Esophagus (tissue), 2 donors: ENCODE data around the gene KDM1B. TPM values are rescaled to one million over a fixed set of nuclear protein-coding genes. Genes with fewer than 3 reads are reported as not detected.
"Not testable (repeated sequence)": the region's sequence is repeated elsewhere in the genome, so short reads cannot be mapped to it uniquely, and the experiment has no call there.

Experiments
- H3K27ac ChIP-seq, 2 donors: one replicate each; pipeline ENCODE4 v1.5.1; 2013; ENCODE audit warnings: low read depth in 2 of 2, mild to moderate bottlenecking in 2 of 2, inconsistent platforms in 1 of 2, low read length in 1 of 2, moderate library complexity in 1 of 2
- H3K27me3 ChIP-seq, 2 donors: one replicate each; pipeline ENCODE4 v1.6.1; 2013; ENCODE audit warnings: low read length in 2 of 2, control low read depth in 1 of 2, mild to moderate bottlenecking in 1 of 2; ENCODE audit not compliant: insufficient read depth in 2 of 2, control insufficient read depth in 1 of 2
- H3K36me3 ChIP-seq, 2 donors: one replicate each; pipeline ENCODE4 v1.6.1; 2013; ENCODE audit warnings: low read length in 1 of 2; ENCODE audit not compliant: control insufficient read depth in 2 of 2, insufficient read depth in 2 of 2
- H3K4me1 ChIP-seq, 2 donors: one replicate each; pipeline ENCODE4 v1.6.1; 2013; ENCODE audit warnings: low read length in 1 of 2; ENCODE audit not compliant: control insufficient read depth in 2 of 2, insufficient read depth in 2 of 2
- H3K4me3 ChIP-seq, 2 donors: one replicate each; pipeline ENCODE4 v1.5.1; 2013; ENCODE audit warnings: low read length in 2 of 2, mild to moderate bottlenecking in 2 of 2, low read depth in 1 of 2, moderate library complexity in 1 of 2
- H3K9me3 ChIP-seq, 2 donors: one replicate each; pipeline ENCODE4 v1.6.1; 2013; ENCODE audit warnings: mild to moderate bottlenecking in 2 of 2, low read depth in 1 of 2, low read length in 1 of 2, moderate library complexity in 1 of 2; ENCODE audit not compliant: control insufficient read depth in 2 of 2, insufficient read depth in 1 of 2
- WGBS, 2 donors: extraction: QIAGEN DNeasy Blood & Tissue Kit; methylation state at CpG; one replicate each; pipeline ENCODE4 v1.1.7; 2013; 5-methylcytosine and 5-hydroxymethylcytosine counted together
- polyA plus RNA-seq, 2 donors: library from polyadenylated mRNA; stranded (reverse); fragments of 200-250 nt; gene quantifications; one replicate each; pipeline ENCODE4 v1.2.3, GENCODE V29; 2013
- donor health status: healthy with polysubstance abuse.
- donor health status: Bipolar disorder and iron deficiency.

Gene KDM1B
- polyA plus RNA-seq, 2 donors = 2.5 to 6.2 TPM

DNA sequence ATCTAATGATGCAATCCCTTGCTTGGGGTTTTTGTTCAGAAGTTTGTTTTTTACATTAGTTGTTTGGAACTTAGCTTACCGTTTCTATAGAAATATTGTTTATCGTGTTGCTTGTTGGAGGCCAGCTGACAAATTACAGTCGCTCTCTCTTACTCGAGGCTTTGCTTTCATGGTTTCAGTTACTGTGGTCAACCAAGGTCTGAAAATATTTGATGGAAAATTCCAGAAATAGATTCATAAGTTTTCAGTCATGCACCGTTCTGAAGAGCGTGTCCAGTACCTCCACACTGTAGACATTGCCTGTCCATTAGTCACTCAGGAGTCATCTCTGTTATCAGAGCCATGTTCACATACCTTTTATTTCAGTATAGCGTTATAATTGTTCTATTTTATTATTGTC, 61.2 kb downstream of the KDM1B start:
- H3K27ac ChIP-seq = no peak overlapping the region
- WGBS, 2 donors = 87 to 88% methylated on average over 7 of the region's 7 CpGs
- no peaks in the 10 kb centered on the region for H3K9me3 ChIP-seq
- no peaks in the 10 kb centered on the region for H3K27me3 ChIP-seq
- H3K4me1 ChIP-seq = no peaks in the 10 kb centered on the region
- no peak overlapping the region for H3K4me3 ChIP-seq
- peaks cover 5 to 8% of the 10 kb centered on the region in 2 donors for H3K36me3 ChIP-seq

DNA sequence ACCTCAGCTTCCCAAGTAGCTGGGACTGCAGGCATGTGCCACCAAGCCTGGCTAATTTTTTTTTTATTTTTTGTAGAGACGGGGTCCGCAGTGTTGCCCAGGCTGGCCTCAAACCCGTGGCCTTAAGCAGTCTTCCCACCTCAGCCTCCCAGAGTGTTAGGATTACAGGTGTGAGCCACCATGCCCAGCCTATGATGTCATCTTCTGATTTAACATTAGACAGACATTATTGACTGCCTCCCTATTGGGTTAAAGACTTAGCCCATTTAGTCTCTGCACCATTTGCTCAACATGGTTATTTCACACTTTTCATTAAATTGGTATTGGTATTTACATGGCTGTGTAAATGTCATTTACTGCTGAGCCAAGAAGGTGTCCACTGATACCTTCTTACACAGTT, 63.0 kb downstream of the KDM1B start:
- H3K4me1 ChIP-seq = no peaks in the 10 kb centered on the region
- no peaks in the 10 kb centered on the region for H3K27me3 ChIP-seq
- H3K27ac ChIP-seq = no peak overlapping the region
- H3K36me3 ChIP-seq = peaks cover 2 to 11% of the 10 kb centered on the region in 2 donors
- 88 to 97% methylated on average over 3 of the region's 3 CpGs for WGBS, 2 donors
- H3K4me3 ChIP-seq = no peak overlapping the region
- H3K9me3 ChIP-seq = no peaks in the 10 kb centered on the region

DNA sequence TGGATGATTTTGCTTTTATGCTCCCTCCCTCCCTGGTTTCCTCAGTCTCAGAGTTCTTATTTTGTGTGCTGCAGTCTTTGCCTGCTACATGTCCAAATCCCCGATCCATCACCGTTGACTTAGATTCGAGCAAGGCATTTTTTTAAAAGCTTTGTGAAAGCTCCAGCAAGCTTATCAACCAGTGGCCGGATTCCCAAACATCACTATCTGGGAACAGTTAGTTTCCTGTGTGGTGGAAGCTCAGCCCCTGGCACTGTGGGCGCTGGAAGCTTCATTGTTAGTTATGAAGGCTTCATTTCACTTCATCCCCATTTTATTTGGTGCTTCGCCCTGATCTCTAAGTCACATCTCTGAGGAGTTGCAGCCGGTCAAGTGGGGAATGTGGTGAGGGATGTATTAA, 64.4 kb downstream of the KDM1B start:
- Histone ChIP-seq H3K4me3 (no peak overlapping the region), H3K9me3 (no peaks in the 10 kb centered on the region), H3K36me3 (peaks cover 2 to 11% of the 10 kb centered on the region in 2 donors), H3K27me3 (no peaks in the 10 kb centered on the region), H3K4me1 (no peaks in the 10 kb centered on the region), H3K27ac (no peak overlapping the region)
- WGBS, 2 donors = 43 to 55% methylated on average over 7 of the region's 7 CpGs

DNA sequence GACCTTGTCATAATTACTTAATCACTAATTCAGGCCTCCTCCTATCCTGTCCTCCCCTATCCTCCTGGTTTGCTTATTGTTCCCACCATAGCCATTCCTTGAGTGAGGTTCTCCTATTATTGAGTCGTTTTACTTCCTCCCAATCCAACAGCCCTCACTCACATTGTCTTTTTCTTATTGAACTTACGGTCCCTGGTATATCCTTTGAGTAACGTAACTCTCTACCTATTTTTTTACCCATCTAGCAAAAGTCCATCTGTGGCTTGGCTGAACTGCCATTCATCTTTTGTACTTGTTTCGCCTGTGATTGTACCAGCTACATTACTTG, 66.0 kb downstream of the KDM1B start:
- Histone ChIP-seq H3K4me1 (no peaks in the 10 kb centered on the region), H3K4me3 (no peak overlapping the region), H3K36me3 (peaks cover 2 to 5% of the 10 kb centered on the region in 2 donors), H3K27ac (no peak overlapping the region), H3K9me3 (no peaks in the 10 kb centered on the region), H3K27me3 (no peaks in the 10 kb centered on the region)
- 94 to 96% methylated on average over 4 of the region's 4 CpGs for WGBS, 2 donors

DNA sequence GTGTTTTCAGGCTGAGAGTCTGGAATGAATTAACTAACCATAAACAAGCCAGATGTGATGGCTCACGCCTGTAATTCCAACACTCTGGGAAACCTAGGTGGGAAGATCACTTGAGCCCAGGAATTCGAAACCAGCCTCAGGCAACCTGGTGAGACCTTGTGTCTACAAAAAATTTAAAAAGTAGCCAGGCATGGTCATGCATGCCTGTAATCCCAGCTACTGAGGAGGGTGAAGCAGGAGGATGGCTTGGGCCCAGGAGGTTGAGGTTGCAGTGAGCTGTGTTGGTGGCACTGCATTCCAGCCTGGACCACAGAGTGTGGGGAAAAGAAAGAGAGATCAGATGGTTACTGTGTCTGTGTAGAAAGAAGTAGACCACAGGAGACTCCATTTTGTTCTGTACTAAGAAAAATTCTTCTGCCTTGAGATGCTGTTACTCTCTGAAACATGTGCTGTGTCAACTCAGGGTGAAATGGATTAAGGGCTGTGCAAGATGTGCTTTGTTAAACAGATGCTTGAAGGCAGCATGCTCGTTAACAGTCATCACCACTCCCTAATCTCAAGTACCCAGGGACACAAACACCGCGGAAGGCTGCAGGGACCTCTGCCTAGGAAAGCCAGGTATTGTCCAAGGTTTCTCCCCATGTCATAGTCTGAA, 71.4 kb downstream of the KDM1B start:
- peaks cover 0 to 13% of the 10 kb centered on the region in 2 donors for H3K36me3 ChIP-seq
- not testable (repeated sequence) for H3K4me1 ChIP-seq, H3K27me3 ChIP-seq, H3K27ac ChIP-seq, H3K4me3 ChIP-seq, H3K9me3 ChIP-seq
- 59 to 76% methylated on average over 5 of the region's 5 CpGs for WGBS, 2 donors

DNA sequence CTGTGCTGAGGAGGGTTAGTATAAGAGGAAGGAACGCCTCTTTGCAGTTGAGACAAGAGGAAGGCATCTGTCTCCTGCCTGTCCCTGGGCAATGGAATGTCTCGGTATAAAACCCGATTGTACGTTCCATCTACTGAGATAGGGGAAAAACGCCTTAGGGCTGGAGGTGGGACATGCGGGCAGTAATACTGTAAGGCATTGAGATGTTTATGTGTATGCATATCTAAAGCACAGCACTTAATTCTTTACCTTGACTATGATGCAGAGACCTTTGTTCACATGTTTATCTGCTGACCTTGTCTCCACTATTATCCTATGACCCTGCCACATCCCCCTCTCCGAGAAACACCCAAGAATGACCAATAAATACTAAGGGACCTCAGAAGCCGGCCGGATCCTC, 71.9 kb downstream of the KDM1B start:
- H3K27ac ChIP-seq, H3K27me3 ChIP-seq, H3K9me3 ChIP-seq, H3K4me1 ChIP-seq, H3K4me3 ChIP-seq: not testable (repeated sequence)
- peaks cover 0 to 10% of the 10 kb centered on the region in 2 donors for H3K36me3 ChIP-seq
- WGBS, 2 donors = 93 to 96% methylated on average over 9 of the region's 9 CpGs

DNA sequence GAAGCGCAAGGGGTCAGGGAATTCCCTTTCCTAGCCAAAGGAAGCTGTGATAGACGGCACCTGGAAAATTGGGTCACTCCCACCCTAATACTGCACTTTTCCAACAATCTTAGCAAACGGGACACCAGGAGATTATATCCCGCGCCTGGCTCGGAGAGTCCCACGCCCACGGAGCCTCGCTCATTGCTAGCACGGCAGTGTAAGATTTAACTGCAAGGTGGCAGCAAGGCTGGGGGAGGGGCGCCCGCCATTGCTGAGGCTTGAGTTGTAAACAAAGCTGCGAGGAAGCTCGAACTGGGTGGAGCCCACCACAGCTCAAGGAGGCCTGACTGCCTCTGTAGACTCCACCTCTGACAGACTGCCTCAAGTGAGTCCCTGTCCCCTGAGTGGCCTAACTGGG, 73.4 kb downstream of the KDM1B start:
- not testable (repeated sequence) for H3K9me3 ChIP-seq, H3K27ac ChIP-seq, H3K27me3 ChIP-seq, H3K4me1 ChIP-seq, H3K4me3 ChIP-seq
- 96 to 98% methylated on average over 14 of the region's 14 CpGs for WGBS, 2 donors
- H3K36me3 ChIP-seq = peaks cover 0 to 10% of the 10 kb centered on the region in 2 donors

DNA sequence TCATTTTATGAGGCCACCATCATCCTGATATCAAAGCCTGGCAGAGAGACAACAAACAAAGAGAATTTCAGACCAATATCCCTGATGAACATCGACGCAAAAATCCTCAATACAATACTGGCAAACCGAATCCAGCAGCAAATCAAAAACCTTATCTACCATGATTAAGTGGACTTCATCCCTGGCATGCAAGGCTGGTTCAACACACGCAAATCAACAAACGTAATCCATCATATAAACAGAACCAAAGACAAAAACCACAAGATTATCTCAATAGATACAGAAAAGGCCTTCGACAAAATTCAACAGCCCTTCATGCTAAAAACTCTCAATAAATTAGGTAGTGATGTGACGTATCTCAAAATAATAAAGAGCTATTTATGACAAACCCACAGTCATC, 76.6 kb downstream of the KDM1B start:
- not testable (repeated sequence) for H3K4me3 ChIP-seq, H3K27me3 ChIP-seq, H3K9me3 ChIP-seq, H3K27ac ChIP-seq, H3K4me1 ChIP-seq
- WGBS, 2 donors = 94 to 96% methylated on average over 7 of the region's 7 CpGs
- H3K36me3 ChIP-seq = peaks cover 0 to 10% of the 10 kb centered on the region in 2 donors

DNA sequence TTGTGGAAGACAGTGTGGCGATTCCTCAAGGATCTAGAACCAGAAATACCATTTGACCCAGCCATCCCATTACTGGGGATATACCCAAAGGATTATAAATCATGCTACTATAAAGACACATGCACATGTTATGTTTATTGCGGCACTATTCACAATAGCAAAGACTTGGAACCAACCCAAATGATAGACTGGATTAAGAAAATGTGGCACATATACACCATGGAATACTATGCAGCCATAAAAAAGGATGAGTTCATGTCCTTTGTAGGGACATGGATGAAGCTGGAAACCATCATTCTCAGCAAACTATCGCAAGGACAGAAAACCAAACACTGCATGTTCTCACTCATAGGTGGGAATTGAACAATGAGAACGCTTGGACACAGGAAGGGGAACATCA, 78.5 kb downstream of the KDM1B start:
- H3K36me3 ChIP-seq, H3K27ac ChIP-seq, H3K27me3 ChIP-seq, H3K9me3 ChIP-seq, H3K4me1 ChIP-seq, H3K4me3 ChIP-seq: not testable (repeated sequence)
- 96 to 97% methylated on average over 3 of the region's 4 CpGs for WGBS, 2 donors

DNA sequence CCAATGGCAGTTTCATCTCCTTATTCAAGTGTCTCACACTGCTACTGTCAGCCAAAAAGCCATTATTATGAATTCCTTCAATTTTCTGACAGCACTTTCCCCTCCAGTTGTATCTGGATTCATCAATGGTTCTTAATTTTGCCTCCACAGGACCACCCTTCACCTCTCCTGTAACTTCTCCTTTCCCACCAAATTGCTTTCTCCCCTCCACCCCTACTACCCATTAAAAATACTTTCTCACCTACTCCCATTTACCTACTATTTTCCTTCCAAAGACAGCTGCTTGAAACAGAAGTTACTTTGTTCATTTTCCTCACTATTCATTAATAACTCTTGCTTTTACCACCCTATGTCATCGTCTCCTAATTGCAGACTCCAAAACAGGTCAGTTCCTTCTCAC, 79.3 kb downstream of the KDM1B start:
- no peak overlapping the region for H3K4me3 ChIP-seq
- no peaks in the 10 kb centered on the region for H3K4me1 ChIP-seq
- 95 to 98% methylated on average over 1 of the region's 1 CpG for WGBS, 2 donors
- no peaks in the 10 kb centered on the region for H3K9me3 ChIP-seq
- H3K27ac ChIP-seq = no peak overlapping the region
- H3K27me3 ChIP-seq = no peaks in the 10 kb centered on the region
- no peaks in the 10 kb centered on the region for H3K36me3 ChIP-seq
